Stimulated activated CD4-positive, alpha-beta T cell treated with anti-CD3 and anti-CD28 coated beads, Interleukin-12 subunit alpha, Interleukin-12 subunit beta, amount 100 ng/mL, for 48 hours (primary cell): ENCODE measurements around the gene KXD1.
"Not testable (repeated sequence)": the region's sequence is repeated elsewhere in the genome, so short reads cannot be mapped to it uniquely, and the experiment has no call there.

Source experiments
- DNase-seq, 3 donors: peaks; one replicate each; pipeline ENCODE4 v3.0.0-alpha.2; 2020; ENCODE audit warnings: low read depth in 2 of 3, low spot score in 1 of 3

The KXD1 gene

GRCh38 chr19:18557411-18558201 is at the start of gene KXD1:
Gene KXD1, plus strand, starts transcription at chr19:18557870. Its CDS starts 4,187 bp downstream, at chr19:18562057.
- peak; percentile 96 to 98 (median 97) for DNase-seq

- DNase-seq = no peak
Measured at GRCh38 chr19:18508585-18508984, 49.1 kb upstream of the KXD1 start.

- no peak for DNase-seq
Measured at GRCh38 chr19:18510216-18510615, 47.5 kb upstream of the KXD1 start.

GRCh38 chr19:18513868-18514267 is 43.8 kb upstream of the KXD1 start:
- no peak for DNase-seq

GRCh38 chr19:18514800-18515682 is 42.6 kb upstream of the KXD1 start:
- no peak for DNase-seq

- no peak for DNase-seq
Measured at GRCh38 chr19:18515959-18516358, 41.7 kb upstream of the KXD1 start.

GRCh38 chr19:18517606-18518005 is 40.1 kb upstream of the KXD1 start:
- DNase-seq = no peak

- DNase-seq = no peak
Measured at GRCh38 chr19:18518639-18519038, 39.0 kb upstream of the KXD1 start.

GRCh38 chr19:18519962-18520847 is 37.5 kb upstream of the KXD1 start:
- DNase-seq = peak in 1 of 3 donors; percentile 54

- DNase-seq = no peak
Measured at GRCh38 chr19:18520848-18521691, 36.6 kb upstream of the KXD1 start.

- DNase-seq = peak in 1 of 3 donors; percentile 16
Measured at GRCh38 chr19:18521692-18522123, 36.0 kb upstream of the KXD1 start, which contains the start of gene ELL. Gene ELL, minus strand, starts transcription at chr19:18522070. Its CDS starts 15 bp downstream, at chr19:18522055.

- DNase-seq = peak; percentile 99 to 100 (median 100)
Measured at GRCh38 chr19:18522124-18522861, 35.4 kb upstream of the KXD1 start.

- not testable (repeated sequence) for DNase-seq
Measured at GRCh38 chr19:18522862-18523440, 34.7 kb upstream of the KXD1 start.

- DNase-seq = no peak
Measured at GRCh38 chr19:18523841-18524240, 33.8 kb upstream of the KXD1 start.

- DNase-seq = no peak
Measured at GRCh38 chr19:18526316-18526715, 31.4 kb upstream of the KXD1 start.

- no peak for DNase-seq
Measured at GRCh38 chr19:18529782-18530181, 27.9 kb upstream of the KXD1 start.

GRCh38 chr19:18531485-18531884 is 26.2 kb upstream of the KXD1 start:
- DNase-seq = no peak

GRCh38 chr19:18532168-18532890 is 25.3 kb upstream of the KXD1 start:
- DNase-seq = no peak
